ENCODE measurements around the gene ITGA2. TPM values are rescaled to one million over a fixed set of nuclear protein-coding genes. Genes with fewer than 3 reads are reported as not detected.

Gene ITGA2
- total RNA-seq, 1 experiment from 2014 or later: 13.6 TPM

GRCh38 chr5:53116597-53116996 is 127.4 kb downstream of the ITGA2 start:
- intact Hi-C loops (cut with micrococcal nuclease; ENCODE audit: unreplicated experiment): no loop called here
- POLR2A ChIA-PET: no interaction called here
- Histone ChIP-seq H3K27me3 (replicated peaks; ENCODE audit: control insufficient read depth, insufficient read depth, low read length) (no peaks in the 10 kb centered on the region), H3K4me1 (no peaks in the 10 kb centered on the region), H3K36me3 (ENCODE audit: control insufficient read depth, insufficient read depth, low read length) (no peaks in the 10 kb centered on the region), H3K4me3 (ENCODE audit: low read depth, low read length) (no peak overlapping the region), H3K9me3 (no peaks in the 10 kb centered on the region)
- H3K4me1 Mint-ChIP-seq (ENCODE audit: low read depth, unreplicated experiment): peaks cover 6% of the 10 kb centered on the region
- H3K4me3 Mint-ChIP-seq (ENCODE audit: unreplicated experiment): no peak overlapping the region
- no peak overlapping the region for H3K27ac Mint-ChIP-seq (ENCODE audit: unreplicated experiment)
- H3K9me3 Mint-ChIP-seq (ENCODE audit: unreplicated experiment): no peaks in the 10 kb centered on the region
- CTCF ChIA-PET: no interaction called here
- peaks cover 9% of the 10 kb centered on the region for H3K27me3 Mint-ChIP-seq (ENCODE audit: insufficient read depth, unreplicated experiment)
- no peaks in the 10 kb centered on the region for H3K36me3 Mint-ChIP-seq (ENCODE audit: insufficient read depth, unreplicated experiment)
- no peak for TF ChIP-seq CTCF (IDR thresholded peaks at IDR 0.05; ENCODE audit: insufficient read depth in 1 of 2, low read depth in 1 of 2, low read length in 1 of 2, severe bottlenecking in 1 of 2, unreplicated experiment in 1 of 2)
- no TSS peak for BruUV-seq (replicated peaks)
- no peak for DNase-seq

GRCh38 chr5:53118879-53119278 is 129.7 kb downstream of the ITGA2 start:
- Mint-ChIP-seq H3K27me3 (ENCODE audit: insufficient read depth, unreplicated experiment) (peaks cover 9% of the 10 kb centered on the region), H3K4me1 (ENCODE audit: low read depth, unreplicated experiment) (peaks cover 6% of the 10 kb centered on the region), H3K9me3 (ENCODE audit: unreplicated experiment) (no peaks in the 10 kb centered on the region), H3K36me3 (ENCODE audit: insufficient read depth, unreplicated experiment) (no peaks in the 10 kb centered on the region), H3K4me3 (ENCODE audit: unreplicated experiment) (no peak overlapping the region), H3K27ac (ENCODE audit: unreplicated experiment) (no peak overlapping the region)
- TF ChIP-seq CTCF (IDR thresholded peaks at IDR 0.05; ENCODE audit: insufficient read depth in 1 of 2, low read depth in 1 of 2, low read length in 1 of 2, severe bottlenecking in 1 of 2, unreplicated experiment in 1 of 2): no peak
- BruUV-seq (replicated peaks): no TSS peak
- no peaks in the 10 kb centered on the region for H3K36me3 ChIP-seq (ENCODE audit: control insufficient read depth, insufficient read depth, low read length)
- no peak for DNase-seq
- ChIA-PET POLR2A (no interaction called here), CTCF (no interaction called here)
- intact Hi-C loops (cut with micrococcal nuclease; ENCODE audit: unreplicated experiment): no loop called here
- no peak overlapping the region for H3K4me3 ChIP-seq (ENCODE audit: low read depth, low read length)
- H3K4me1 ChIP-seq: no peaks in the 10 kb centered on the region
- no peaks in the 10 kb centered on the region for H3K9me3 ChIP-seq
- H3K27me3 ChIP-seq (replicated peaks; ENCODE audit: control insufficient read depth, insufficient read depth, low read length): no peaks in the 10 kb centered on the region

GRCh38 chr5:53120165-53120564 is 131.0 kb downstream of the ITGA2 start:
- intact Hi-C loops (cut with micrococcal nuclease; ENCODE audit: unreplicated experiment): no loop called here
- H3K4me3 ChIP-seq (ENCODE audit: low read depth, low read length): no peak overlapping the region
- Mint-ChIP-seq H3K9me3 (ENCODE audit: unreplicated experiment) (no peaks in the 10 kb centered on the region), H3K36me3 (ENCODE audit: insufficient read depth, unreplicated experiment) (no peaks in the 10 kb centered on the region), H3K27ac (ENCODE audit: unreplicated experiment) (no peak overlapping the region), H3K27me3 (ENCODE audit: insufficient read depth, unreplicated experiment) (peaks cover 9% of the 10 kb centered on the region), H3K4me1 (ENCODE audit: low read depth, unreplicated experiment) (peaks cover 6% of the 10 kb centered on the region), H3K4me3 (ENCODE audit: unreplicated experiment) (no peak overlapping the region)
- no peak for DNase-seq
- no peaks in the 10 kb centered on the region for H3K36me3 ChIP-seq (ENCODE audit: control insufficient read depth, insufficient read depth, low read length)
- no TSS peak for BruUV-seq (replicated peaks)
- no peak for TF ChIP-seq CTCF (IDR thresholded peaks at IDR 0.05; ENCODE audit: insufficient read depth in 1 of 2, low read depth in 1 of 2, low read length in 1 of 2, severe bottlenecking in 1 of 2, unreplicated experiment in 1 of 2)
- ChIA-PET CTCF (no interaction called here), POLR2A (no interaction called here)
- H3K4me1 ChIP-seq: no peaks in the 10 kb centered on the region
- H3K9me3 ChIP-seq: no peaks in the 10 kb centered on the region
- H3K27me3 ChIP-seq (replicated peaks; ENCODE audit: control insufficient read depth, insufficient read depth, low read length): no peaks in the 10 kb centered on the region

Data from Caco-2 (cell line).